Stimulated activated CD4-positive, alpha-beta T cell treated with anti-CD3 and anti-CD28 coated beads, Interleukin-4, amount 100 ng/mL, for 4 hours (primary cell): ENCODE data around the gene RALY.

ENCODE experiments used
- DNase-seq, 2 experiments: peaks; one replicate each; pipeline ENCODE4 v3.0.0-alpha.2; 2020

RALY gene

GRCh38 chr20:33990075-33990474 lies 3.6 kb upstream of the RALY start:
- DNase-seq: no peak

GRCh38 chr20:33991502-33991901 lies 2.2 kb upstream of the RALY start:
- no peak for DNase-seq

GRCh38 chr20:33992145-33992922 lies 1.4 kb upstream of the RALY start:
- DNase-seq: no peak

GRCh38 chr20:33992923-33993575 lies 662 bp upstream of the RALY start:
- peak; percentile 99 for DNase-seq

- peak; percentile 72 to 76 for DNase-seq
These were observed 657 bp downstream of the RALY start for GRCh38 chr20:33994222-33994913.

GRCh38 chr20:33995053-33995831 lies 1.5 kb downstream of the RALY start:
- DNase-seq: no peak

GRCh38 chr20:33999025-33999649 lies 5.4 kb downstream of the RALY start:
- no peak for DNase-seq

- DNase-seq: no peak
These were observed 7.7 kb downstream of the RALY start for GRCh38 chr20:34001378-34001777.

GRCh38 chr20:34004227-34004626 lies 10.5 kb downstream of the RALY start:
- DNase-seq: no peak

GRCh38 chr20:34004790-34005457 lies 11.2 kb downstream of the RALY start:
- no peak for DNase-seq

- DNase-seq: no peak
These were observed 12.9 kb downstream of the RALY start for GRCh38 chr20:34006619-34007018.

- no peak for DNase-seq
These were observed 14.8 kb downstream of the RALY start for GRCh38 chr20:34008477-34008876.

GRCh38 chr20:34010405-34010931 lies 16.8 kb downstream of the RALY start:
- DNase-seq: no peak

- no peak for DNase-seq
These were observed 17.6 kb downstream of the RALY start for GRCh38 chr20:34011275-34011674.

GRCh38 chr20:34012330-34012729 lies 18.6 kb downstream of the RALY start:
- no peak for DNase-seq

- no peak for DNase-seq
These were observed 19.0 kb downstream of the RALY start for GRCh38 chr20:34012735-34013134.

- no peak for DNase-seq
These were observed 19.8 kb downstream of the RALY start for GRCh38 chr20:34013554-34013953.

- DNase-seq: no peak
These were observed 21.2 kb downstream of the RALY start for GRCh38 chr20:34014878-34015277.

GRCh38 chr20:34015401-34016335 lies 22.0 kb downstream of the RALY start:
- no peak for DNase-seq

GRCh38 chr20:34016736-34017135 lies 23.0 kb downstream of the RALY start:
- DNase-seq: no peak

GRCh38 chr20:34017610-34018009 lies 23.9 kb downstream of the RALY start:
- DNase-seq: no peak
